HG02885 (cell line): ENCODE results near the gene HS2ST1.
"Not testable (repeated sequence)": the region's sequence is repeated elsewhere in the genome, so short reads cannot be mapped to it uniquely, and the experiment has no call there.

Experiments used
- ATAC-seq: cut with Tn5 transposase; IDR thresholded peaks from one replicate; pipeline ENCODE4 v1.9.1; 2021; ENCODE audit warnings: mild to moderate bottlenecking; ENCODE audit not compliant: unreplicated experiment, poor library complexity

HS2ST1 gene

GRCh38 chr1:87052961-87053360 is 138.5 kb downstream of the HS2ST1 start:
- no peak for ATAC-seq

GRCh38 chr1:87053446-87053845 is 139.0 kb downstream of the HS2ST1 start:
- ATAC-seq, result no peak

GRCh38 chr1:87056974-87057373 is 142.5 kb downstream of the HS2ST1 start:
- ATAC-seq, result no peak

GRCh38 chr1:87058343-87058649 is 143.9 kb downstream of the HS2ST1 start:
- no peak for ATAC-seq

- ATAC-seq, result peak; percentile 50
Observed at GRCh38 chr1:87061742-87062156, 147.3 kb downstream of the HS2ST1 start.

- no peak for ATAC-seq
Observed at GRCh38 chr1:87062687-87063086, 148.3 kb downstream of the HS2ST1 start.

GRCh38 chr1:87064309-87064708 is 149.9 kb downstream of the HS2ST1 start:
- no peak for ATAC-seq

GRCh38 chr1:87064986-87065385 is 150.6 kb downstream of the HS2ST1 start:
- ATAC-seq, result no peak

GRCh38 chr1:87066708-87067107 is 152.3 kb downstream of the HS2ST1 start:
- ATAC-seq, result not testable (repeated sequence)

- no peak for ATAC-seq
Observed at GRCh38 chr1:87072411-87072810, 158.0 kb downstream of the HS2ST1 start.

GRCh38 chr1:87072904-87073303 is 158.5 kb downstream of the HS2ST1 start:
- no peak for ATAC-seq

- ATAC-seq, result no peak
Observed at GRCh38 chr1:87074001-87074795, 159.8 kb downstream of the HS2ST1 start.

- ATAC-seq, result peak; percentile 59
Observed at GRCh38 chr1:87077959-87078639, 163.7 kb downstream of the HS2ST1 start.

- peak; percentile 42 for ATAC-seq
Observed at GRCh38 chr1:87084244-87084836, 169.9 kb downstream of the HS2ST1 start.

GRCh38 chr1:87086120-87086519 is 171.7 kb downstream of the HS2ST1 start:
- no peak for ATAC-seq

- ATAC-seq, result no peak
Observed at GRCh38 chr1:87089070-87089736, 174.8 kb downstream of the HS2ST1 start.

- no peak for ATAC-seq
Observed at GRCh38 chr1:87089823-87090222, 175.4 kb downstream of the HS2ST1 start.

- no peak for ATAC-seq
Observed at GRCh38 chr1:87091425-87091824, 177.0 kb downstream of the HS2ST1 start.

GRCh38 chr1:87092846-87093245 is 178.4 kb downstream of the HS2ST1 start:
- no peak for ATAC-seq

- no peak for ATAC-seq
Observed at GRCh38 chr1:87093286-87093685, 178.9 kb downstream of the HS2ST1 start.

- no peak for ATAC-seq
Observed at GRCh38 chr1:87094238-87094637, 179.8 kb downstream of the HS2ST1 start.
